Ishikawa (cell line): ENCODE data around the gene RNU7-1.

ENCODE experiments used
- CREB1 ChIP-seq: IDR thresholded peaks from 2 replicates; pipeline ENCODE4 v1.6.1; 2012; ENCODE audit warnings: low read depth
- EP300 ChIP-seq: IDR thresholded peaks from 2 replicates; pipeline ENCODE4 v1.6.1; 2012; ENCODE audit warnings: borderline replicate concordance
- RAD21 ChIP-seq: IDR thresholded peaks from 2 replicates; pipeline ENCODE4 v1.6.1; 2012; ENCODE audit warnings: low read depth
- TEAD4 ChIP-seq: IDR thresholded peaks from 2 replicates; pipeline ENCODE4 v1.6.1; 2012

GRCh38 chr12:6914947-6915788 is 28.4 kb upstream of the RNU7-1 start:
- TF ChIP-seq RAD21 = no peak
- no peak for TF ChIP-seq CREB1
- TF ChIP-seq TEAD4 = no peak
- no peak for TF ChIP-seq EP300
